ENCODE results near the gene SLC26A6. TPM values are rescaled to one million over a fixed set of nuclear protein-coding genes. Genes with fewer than 3 reads are reported as not detected.
A peak's percentile ranks its signal among the peaks of the same experiment; 100 is the strongest.

The SLC26A6 gene, protein sequence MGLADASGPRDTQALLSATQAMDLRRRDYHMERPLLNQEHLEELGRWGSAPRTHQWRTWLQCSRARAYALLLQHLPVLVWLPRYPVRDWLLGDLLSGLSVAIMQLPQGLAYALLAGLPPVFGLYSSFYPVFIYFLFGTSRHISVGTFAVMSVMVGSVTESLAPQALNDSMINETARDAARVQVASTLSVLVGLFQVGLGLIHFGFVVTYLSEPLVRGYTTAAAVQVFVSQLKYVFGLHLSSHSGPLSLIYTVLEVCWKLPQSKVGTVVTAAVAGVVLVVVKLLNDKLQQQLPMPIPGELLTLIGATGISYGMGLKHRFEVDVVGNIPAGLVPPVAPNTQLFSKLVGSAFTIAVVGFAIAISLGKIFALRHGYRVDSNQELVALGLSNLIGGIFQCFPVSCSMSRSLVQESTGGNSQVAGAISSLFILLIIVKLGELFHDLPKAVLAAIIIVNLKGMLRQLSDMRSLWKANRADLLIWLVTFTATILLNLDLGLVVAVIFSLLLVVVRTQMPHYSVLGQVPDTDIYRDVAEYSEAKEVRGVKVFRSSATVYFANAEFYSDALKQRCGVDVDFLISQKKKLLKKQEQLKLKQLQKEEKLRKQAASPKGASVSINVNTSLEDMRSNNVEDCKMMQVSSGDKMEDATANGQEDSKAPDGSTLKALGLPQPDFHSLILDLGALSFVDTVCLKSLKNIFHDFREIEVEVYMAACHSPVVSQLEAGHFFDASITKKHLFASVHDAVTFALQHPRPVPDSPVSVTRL
- total RNA-seq: 10 to 100 TPM in 1 of 2 donors, 1 to 10 TPM in 1; 7.5 to 13.1 TPM
- polyA plus RNA-seq: 1 to 10 TPM; 4.4 to 5.1 TPM

DNA sequence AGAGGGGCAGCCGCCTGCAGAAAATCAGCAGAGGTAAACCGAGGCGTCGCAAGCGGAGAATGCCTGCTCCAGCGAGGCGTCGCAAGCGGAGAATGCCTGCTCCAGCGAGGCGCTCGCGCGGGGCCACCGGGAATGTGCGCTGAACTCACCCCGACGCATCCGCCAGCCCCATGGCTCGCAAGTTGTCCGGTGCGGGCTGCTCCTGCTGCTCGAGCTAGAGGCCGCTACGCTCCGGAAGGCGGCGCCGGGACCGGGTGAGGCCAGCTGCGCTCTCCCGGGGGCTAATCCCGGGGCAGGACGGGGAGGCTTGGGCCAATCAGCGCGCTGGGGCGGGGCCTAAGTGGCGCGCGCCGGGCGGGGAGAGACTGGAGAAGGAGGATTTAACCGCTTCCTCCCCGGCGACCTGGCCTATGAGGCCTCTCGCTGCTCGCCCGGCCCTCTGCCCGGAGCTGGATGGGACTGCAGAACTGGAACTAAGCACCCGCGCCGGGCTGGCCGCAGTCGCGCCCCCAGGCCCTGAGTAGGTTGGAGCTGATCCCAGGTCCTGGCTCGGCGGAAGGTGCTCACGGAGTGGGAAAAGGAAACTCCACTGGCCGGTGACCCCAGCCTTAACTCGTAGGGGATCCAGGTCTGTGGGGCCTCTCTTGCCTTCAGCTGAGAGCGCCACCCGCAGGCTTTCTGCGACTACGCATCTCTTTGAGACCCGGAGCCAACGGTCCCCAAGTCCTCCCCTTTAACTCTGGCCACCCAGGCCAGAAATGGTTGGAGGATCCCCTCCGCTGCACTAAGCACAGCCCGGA is at the start of gene SLC26A6:
Gene SLC26A6, minus strand, starts transcription at position 240 of the 800 bp plus-strand sequence. Its CDS starts 68 bp downstream, at position 172.
- Histone ChIP-seq H3K36me3 (ENCODE audit: control insufficient read depth in 4 of 4, insufficient read depth in 3 of 4, low read depth in 1 of 4, low read length in 3 of 4) (peaks cover 0 to 9% (median 2%) of the 10 kb centered on the region in 4 donors), H3K4me3 (ENCODE audit: low read depth in 1 of 3, low read length in 3 of 3) (peak within 1 kb of the TSS; percentile 74 to 84 (median 74)), H3K9ac (ENCODE audit: low read depth in 1 of 2, low read length in 2 of 2) (peak within 1 kb of the TSS; percentile 42 to 83), H3K27ac (ENCODE audit: low read depth in 1 of 2, low read length in 2 of 2) (peak within 1 kb of the TSS; percentile 53 to 71), H3K9me3 (ENCODE audit: control insufficient read depth in 4 of 4, low read length in 3 of 4) (no peaks in the 10 kb centered on the region), H3K27me3 (ENCODE audit: control insufficient read depth in 4 of 4, insufficient read depth in 4 of 4, low read length in 3 of 4) (no peaks in the 10 kb centered on the region), H3K4me1 (ENCODE audit: control insufficient read depth in 4 of 4, insufficient read depth in 4 of 4, low read length in 3 of 4) (peaks cover 5 to 28% (median 16%) of the 10 kb centered on the region in 4 donors)
- WGBS: 1% methylated on average over 68 of the region's 68 CpGs
- TF ChIP-seq, protein P1, sequence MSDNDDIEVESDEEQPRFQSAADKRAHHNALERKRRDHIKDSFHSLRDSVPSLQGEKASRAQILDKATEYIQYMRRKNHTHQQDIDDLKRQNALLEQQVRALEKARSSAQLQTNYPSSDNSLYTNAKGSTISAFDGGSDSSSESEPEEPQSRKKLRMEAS (IDR thresholded peaks at IDR 0.05): no peak
- TF ChIP-seq, protein P2, sequence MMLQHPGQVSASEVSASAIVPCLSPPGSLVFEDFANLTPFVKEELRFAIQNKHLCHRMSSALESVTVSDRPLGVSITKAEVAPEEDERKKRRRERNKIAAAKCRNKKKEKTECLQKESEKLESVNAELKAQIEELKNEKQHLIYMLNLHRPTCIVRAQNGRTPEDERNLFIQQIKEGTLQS (IDR thresholded peaks at IDR 0.05): no peak
- TF ChIP-seq NR2F2 (IDR thresholded peaks at IDR 0.05) (peak; percentile 28), SP1 (IDR thresholded peaks at IDR 0.05) (peak; percentile 81), HNF4G (IDR thresholded peaks at IDR 0.05) (no peak), FOXA1 (IDR thresholded peaks at IDR 0.05) (no peak), RAD21 (IDR thresholded peaks at IDR 0.05) (peak in 1 of 2 donors; percentile 55), GABPA (IDR thresholded peaks at IDR 0.05 in 1 of 2, conservative IDR thresholded peaks at IDR 0.05 in 1 of 2) (peak in 1 of 2 donors; percentile 69)
- TF ChIP-seq, protein P3, sequence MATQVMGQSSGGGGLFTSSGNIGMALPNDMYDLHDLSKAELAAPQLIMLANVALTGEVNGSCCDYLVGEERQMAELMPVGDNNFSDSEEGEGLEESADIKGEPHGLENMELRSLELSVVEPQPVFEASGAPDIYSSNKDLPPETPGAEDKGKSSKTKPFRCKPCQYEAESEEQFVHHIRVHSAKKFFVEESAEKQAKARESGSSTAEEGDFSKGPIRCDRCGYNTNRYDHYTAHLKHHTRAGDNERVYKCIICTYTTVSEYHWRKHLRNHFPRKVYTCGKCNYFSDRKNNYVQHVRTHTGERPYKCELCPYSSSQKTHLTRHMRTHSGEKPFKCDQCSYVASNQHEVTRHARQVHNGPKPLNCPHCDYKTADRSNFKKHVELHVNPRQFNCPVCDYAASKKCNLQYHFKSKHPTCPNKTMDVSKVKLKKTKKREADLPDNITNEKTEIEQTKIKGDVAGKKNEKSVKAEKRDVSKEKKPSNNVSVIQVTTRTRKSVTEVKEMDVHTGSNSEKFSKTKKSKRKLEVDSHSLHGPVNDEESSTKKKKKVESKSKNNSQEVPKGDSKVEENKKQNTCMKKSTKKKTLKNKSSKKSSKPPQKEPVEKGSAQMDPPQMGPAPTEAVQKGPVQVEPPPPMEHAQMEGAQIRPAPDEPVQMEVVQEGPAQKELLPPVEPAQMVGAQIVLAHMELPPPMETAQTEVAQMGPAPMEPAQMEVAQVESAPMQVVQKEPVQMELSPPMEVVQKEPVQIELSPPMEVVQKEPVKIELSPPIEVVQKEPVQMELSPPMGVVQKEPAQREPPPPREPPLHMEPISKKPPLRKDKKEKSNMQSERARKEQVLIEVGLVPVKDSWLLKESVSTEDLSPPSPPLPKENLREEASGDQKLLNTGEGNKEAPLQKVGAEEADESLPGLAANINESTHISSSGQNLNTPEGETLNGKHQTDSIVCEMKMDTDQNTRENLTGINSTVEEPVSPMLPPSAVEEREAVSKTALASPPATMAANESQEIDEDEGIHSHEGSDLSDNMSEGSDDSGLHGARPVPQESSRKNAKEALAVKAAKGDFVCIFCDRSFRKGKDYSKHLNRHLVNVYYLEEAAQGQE (IDR thresholded peaks at IDR 0.05): peak; percentile 57
- TF ChIP-seq, protein P4, sequence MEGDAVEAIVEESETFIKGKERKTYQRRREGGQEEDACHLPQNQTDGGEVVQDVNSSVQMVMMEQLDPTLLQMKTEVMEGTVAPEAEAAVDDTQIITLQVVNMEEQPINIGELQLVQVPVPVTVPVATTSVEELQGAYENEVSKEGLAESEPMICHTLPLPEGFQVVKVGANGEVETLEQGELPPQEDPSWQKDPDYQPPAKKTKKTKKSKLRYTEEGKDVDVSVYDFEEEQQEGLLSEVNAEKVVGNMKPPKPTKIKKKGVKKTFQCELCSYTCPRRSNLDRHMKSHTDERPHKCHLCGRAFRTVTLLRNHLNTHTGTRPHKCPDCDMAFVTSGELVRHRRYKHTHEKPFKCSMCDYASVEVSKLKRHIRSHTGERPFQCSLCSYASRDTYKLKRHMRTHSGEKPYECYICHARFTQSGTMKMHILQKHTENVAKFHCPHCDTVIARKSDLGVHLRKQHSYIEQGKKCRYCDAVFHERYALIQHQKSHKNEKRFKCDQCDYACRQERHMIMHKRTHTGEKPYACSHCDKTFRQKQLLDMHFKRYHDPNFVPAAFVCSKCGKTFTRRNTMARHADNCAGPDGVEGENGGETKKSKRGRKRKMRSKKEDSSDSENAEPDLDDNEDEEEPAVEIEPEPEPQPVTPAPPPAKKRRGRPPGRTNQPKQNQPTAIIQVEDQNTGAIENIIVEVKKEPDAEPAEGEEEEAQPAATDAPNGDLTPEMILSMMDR (IDR thresholded peaks at IDR 0.05; ENCODE audit: low read depth, low read length, missing input control): peak; percentile 39
- DNase-seq (ENCODE audit: low spot score): peak; percentile 96
